Upper lobe of left lung (tissue), 6 donors: ENCODE measurements around the gene TMEM232. TPM values are rescaled to one million over a fixed set of nuclear protein-coding genes. Genes with fewer than 3 reads are reported as not detected.

Experiments used
- ATAC-seq, 2 donors: fragments of 200-7000 bp; cut with Tn5 transposase; one replicate each; pipeline ENCODE4 v1.9.1; 2022; ENCODE audit warnings: mild to moderate bottlenecking in 2 of 2, moderate library complexity in 2 of 2; ENCODE audit not compliant: low FRiP score in 2 of 2
- DNase-seq, 2 donors: peaks; one replicate each; pipeline ENCODE4 v3.0.0-alpha.2; 2019 to 2020
- H3K27ac ChIP-seq, 4 donors: fragments of 200-600 bp; sonication (generic); one replicate each; pipeline ENCODE4 v1.5.1; 2016 to 2019
- H3K27me3 ChIP-seq, 4 donors: fragments of 200-600 bp; sonication (generic); one replicate each; pipeline ENCODE4 v1.5.1; 2017 to 2019
- H3K36me3 ChIP-seq, 4 donors: fragments of 200-600 bp; sonication (generic); one replicate each; pipeline ENCODE4 v1.5.1; 2016 to 2019
- H3K4me1 ChIP-seq, 4 donors: fragments of 200-600 bp; sonication (generic); one replicate each; pipeline ENCODE4 v1.5.1; 2018 to 2019
- H3K4me3 ChIP-seq, 4 donors: fragments of 200-600 bp; sonication (generic); one replicate each; pipeline ENCODE4 v1.5.1; 2017 to 2019; ENCODE audit warnings: mild to moderate bottlenecking in 2 of 4, moderate library complexity in 1 of 4
- H3K9me3 ChIP-seq, 4 donors: fragments of 200-600 bp; sonication (generic); one replicate each; pipeline ENCODE4 v1.5.1; 2018 to 2019
- CTCF ChIP-seq, 6 experiments: fragments of 450-650 bp in 4 of 6; fragments of 200-600 bp in 2 of 6; sonication (generic) in 2 of 6; IDR thresholded peaks; one replicate each; pipeline ENCODE4 v1.5.1; 2016 to 2019; ENCODE audit warnings: antibody characterized with exemption in 6 of 6
- EP300 ChIP-seq, 4 donors: sonication (generic); formaldehyde crosslinking; IDR thresholded peaks; one replicate each; pipeline ENCODE4 v1.5.1; 2017; ENCODE audit warnings: antibody characterized with exemption in 4 of 4, control low read depth in 2 of 4
- POLR2A ChIP-seq, 4 donors: fragments of 450-650 bp; IDR thresholded peaks; one replicate each; pipeline ENCODE4 v1.5.1; 2016 to 2017; ENCODE audit warnings: antibody characterized with exemption in 4 of 4, mild to moderate bottlenecking in 2 of 4
- POLR2AphosphoS5 ChIP-seq, 2 donors: sonication (generic); formaldehyde crosslinking; IDR thresholded peaks; one replicate each; pipeline ENCODE4 v1.5.1; 2017; ENCODE audit warnings: antibody characterized with exemption in 2 of 2
- WGBS, 2 donors: methylation state at CpG; one replicate each; pipeline ENCODE4 v1.1.5; 2017 to 2018; 5-methylcytosine and 5-hydroxymethylcytosine counted together
- total RNA-seq, 6 donors: library from RNA; depleted of rRNA in 4 of 6; stranded (reverse); fragments of >200 nt in 4 of 6; gene quantifications; one replicate each; pipeline versions ENCODE4 v1.1.0 to v1.2.1, GENCODE V29; 2016 to 2021
- donor health status: DM: no; HTN: no; CAD: no; lungs with moderate emphysema.
- donor health status: DM: no; HTN: yes; CAD: no; lungs with severe emphysema.

TMEM232 gene
- total RNA-seq, 6 donors from 2014 or later, result 1.5 to 36.9 (median 7.8) TPM

- H3K27me3 ChIP-seq, result no peaks in the 10 kb centered on the region
- no peak overlapping the region for H3K4me3 ChIP-seq
- H3K9me3 ChIP-seq, result no peaks in the 10 kb centered on the region
- TF ChIP-seq POLR2A (IDR thresholded peaks at IDR 0.05) (no peak), POLR2AphosphoS5 (IDR thresholded peaks at IDR 0.05) (no peak), CTCF (IDR thresholded peaks at IDR 0.05) (no peak), EP300 (IDR thresholded peaks at IDR 0.05) (no peak)
- DNase-seq, result no peak
- ATAC-seq, result no peak
- H3K4me1 ChIP-seq, result no peaks in the 10 kb centered on the region
- no peak overlapping the region for H3K27ac ChIP-seq
- H3K36me3 ChIP-seq, result no peaks in the 10 kb centered on the region
Measured at GRCh38 chr5:110386782-110387181, 339.7 kb downstream of the TMEM232 start.

- Histone ChIP-seq H3K9me3 (no peaks in the 10 kb centered on the region), H3K27ac (no peak overlapping the region), H3K4me3 (no peak overlapping the region), H3K27me3 (no peaks in the 10 kb centered on the region), H3K36me3 (no peaks in the 10 kb centered on the region), H3K4me1 (no peaks in the 10 kb centered on the region)
- ATAC-seq (no peak), DNase-seq (no peak)
- TF ChIP-seq CTCF (IDR thresholded peaks at IDR 0.05), result no peak
- no peak for TF ChIP-seq POLR2AphosphoS5 (IDR thresholded peaks at IDR 0.05)
- TF ChIP-seq EP300 (IDR thresholded peaks at IDR 0.05), result no peak
- no peak for TF ChIP-seq POLR2A (IDR thresholded peaks at IDR 0.05)
Measured at GRCh38 chr5:110383231-110383630, 343.2 kb downstream of the TMEM232 start.

GRCh38 chr5:110377943-110378342, 348.5 kb downstream of the TMEM232 start:
- Histone ChIP-seq H3K9me3 (no peaks in the 10 kb centered on the region), H3K4me3 (no peak overlapping the region), H3K36me3 (no peaks in the 10 kb centered on the region), H3K27ac (no peak overlapping the region), H3K4me1 (no peaks in the 10 kb centered on the region), H3K27me3 (no peaks in the 10 kb centered on the region)
- WGBS, 2 donors, result 38 to 45% methylated on average over 1 of the region's 1 CpG
- DNase-seq, result no peak
- ATAC-seq, result peak in 1 of 2 donors; percentile 51
- TF ChIP-seq POLR2A (IDR thresholded peaks at IDR 0.05) (no peak), EP300 (IDR thresholded peaks at IDR 0.05) (no peak), CTCF (IDR thresholded peaks at IDR 0.05) (no peak), POLR2AphosphoS5 (IDR thresholded peaks at IDR 0.05) (no peak)

- Histone ChIP-seq H3K27ac (no peak overlapping the region), H3K4me1 (no peaks in the 10 kb centered on the region), H3K27me3 (no peaks in the 10 kb centered on the region), H3K4me3 (no peak overlapping the region), H3K36me3 (no peaks in the 10 kb centered on the region), H3K9me3 (no peaks in the 10 kb centered on the region)
- ATAC-seq (peak in 1 of 2 donors; percentile 28), DNase-seq (no peak)
- WGBS, 2 donors, result 63 to 75% methylated on average over 2 of the region's 2 CpGs
- TF ChIP-seq EP300 (IDR thresholded peaks at IDR 0.05), result no peak
- TF ChIP-seq POLR2AphosphoS5 (IDR thresholded peaks at IDR 0.05), result no peak
- TF ChIP-seq CTCF (IDR thresholded peaks at IDR 0.05), result no peak
- TF ChIP-seq POLR2A (IDR thresholded peaks at IDR 0.05), result no peak
Measured at GRCh38 chr5:110377361-110377760, 349.1 kb downstream of the TMEM232 start.

DNA sequence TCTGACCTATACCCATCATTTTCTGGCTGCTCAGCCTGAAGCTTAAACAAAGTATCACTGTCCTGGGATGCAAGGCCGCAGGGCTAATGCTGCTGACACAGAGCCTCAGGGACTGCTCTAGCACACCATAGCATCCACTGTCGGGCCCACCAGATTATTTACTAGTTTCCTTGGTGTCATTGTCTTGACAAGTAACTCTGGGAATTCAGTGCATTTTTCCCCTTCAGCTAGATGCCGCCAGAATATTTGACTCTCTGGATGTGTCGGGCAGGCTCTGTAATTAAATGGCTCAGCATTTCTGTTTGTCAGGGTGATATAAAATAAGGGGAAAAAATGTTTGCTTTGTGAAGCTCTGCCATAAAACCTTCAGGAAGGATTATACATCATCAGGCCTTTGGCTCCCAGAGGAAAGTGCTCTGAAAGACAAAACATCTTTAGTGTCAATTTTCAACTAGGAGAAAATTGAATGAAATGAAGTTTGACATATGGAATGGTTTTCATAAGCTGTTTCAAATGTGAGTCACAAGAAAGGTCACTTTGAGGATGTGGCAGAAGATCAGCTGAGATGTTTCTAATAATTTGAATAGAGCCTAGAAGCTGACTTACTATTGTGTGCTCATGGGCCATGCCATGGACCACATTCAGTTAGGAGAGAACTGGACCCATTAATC, 350.1 kb downstream of the TMEM232 start:
- no peaks in the 10 kb centered on the region for H3K4me1 ChIP-seq

More for the DNA sequence above, 350.1 kb downstream of the TMEM232 start:
- Histone ChIP-seq H3K27me3 (no peaks in the 10 kb centered on the region), H3K9me3 (no peaks in the 10 kb centered on the region), H3K36me3 (no peaks in the 10 kb centered on the region), H3K27ac (no peak overlapping the region), H3K4me3 (no peak overlapping the region)
- TF ChIP-seq CTCF (IDR thresholded peaks at IDR 0.05), result no peak
- TF ChIP-seq EP300 (IDR thresholded peaks at IDR 0.05), result no peak
- TF ChIP-seq POLR2AphosphoS5 (IDR thresholded peaks at IDR 0.05), result no peak
- no peak for TF ChIP-seq POLR2A (IDR thresholded peaks at IDR 0.05)
- 67 to 75% methylated on average over 4 of the region's 4 CpGs for WGBS, 2 donors
- DNase-seq, result no peak
- peak in 1 of 2 donors; percentile 40 for ATAC-seq
